HCT116 (cell line): ENCODE measurements around the gene FRRS1.

Experiments used
- ATF3 ChIP-seq: IDR thresholded peaks from 2 replicates; pipeline ENCODE4 v1.6.1; 2012
- CEBPB ChIP-seq: IDR thresholded peaks from 2 replicates; pipeline ENCODE4 v1.6.1; 2012; ENCODE audit warnings: low read depth
- CTCF ChIP-seq, 3 experiments: fragments of 200-600 bp in 1 of 3; sonication (generic) in 1 of 3; IDR thresholded peaks in 2 of 3; conservative IDR thresholded peaks in 1 of 3; 2 replicates each; pipeline ENCODE4 v1.5.1; 2012 to 2017; ENCODE audit warnings: low read depth in 2 of 3, low read length in 2 of 3, antibody characterized with exemption in 1 of 3, borderline replicate concordance in 1 of 3, control low read depth in 1 of 3, mild to moderate bottlenecking in 1 of 3, mixed read lengths in 1 of 3, mixed run types in 1 of 3, moderate library complexity in 1 of 3; ENCODE audit not compliant: insufficient read depth in 1 of 3
- EZH2phosphoT487 ChIP-seq: fragments of 200-600 bp; IDR thresholded peaks from 2 replicates; pipeline ENCODE4 v1.6.1; 2018; ENCODE audit warnings: antibody characterized with exemption, borderline replicate concordance
- JUND ChIP-seq: IDR thresholded peaks from 2 replicates; pipeline ENCODE4 v1.6.1; 2012
- POLR2A ChIP-seq: IDR thresholded peaks from 2 replicates; pipeline ENCODE4 v1.7.0; 2011; ENCODE audit warnings: borderline replicate concordance; ENCODE audit not compliant: insufficient read depth, insufficient read length; ENCODE audit errors: extremely low read depth
- POLR2AphosphoS5 ChIP-seq: IDR thresholded peaks from 2 replicates; pipeline ENCODE4 v1.6.1; 2011; ENCODE audit warnings: mild to moderate bottlenecking, low read depth, low read length, moderate library complexity
- REST ChIP-seq: IDR thresholded peaks from 2 replicates; pipeline ENCODE4 v1.6.1; 2012; ENCODE audit warnings: low read depth
- SRF ChIP-seq: IDR thresholded peaks from 2 replicates; pipeline ENCODE4 v1.6.1; 2012; ENCODE audit warnings: low read depth

GRCh38 chr1:99681583-99681982 lies 84.9 kb downstream of the FRRS1 start:
- TF ChIP-seq EZH2phosphoT487: no peak
- TF ChIP-seq REST: no peak
- no peak for TF ChIP-seq ATF3
- no peak for TF ChIP-seq CTCF (IDR thresholded peaks at IDR 0.05 in 2 of 3, conservative IDR thresholded peaks at IDR 0.05 in 1 of 3; ENCODE audit: borderline replicate concordance in 1 of 3, insufficient read depth in 1 of 3, low read depth in 2 of 3, low read length in 2 of 3)
- no peak for TF ChIP-seq POLR2A
- no peak for TF ChIP-seq JUND
- no peak for TF ChIP-seq SRF
- TF ChIP-seq POLR2AphosphoS5: no peak
- no peak for TF ChIP-seq CEBPB
